Activated CD4-positive, alpha-beta T cell treated with anti-CD3 and anti-CD28 coated beads, Interleukin-2, Interleukin-4, amounts not matched to agents 100 ng/mL and 50 ng/mL, durations not matched to agents 16 hours and 8 hours (primary cell): ENCODE measurements around the gene TNIP1.

ENCODE experiments used
- DNase-seq: peaks from one replicate; pipeline ENCODE4 v3.0.0-alpha.2; 2020; ENCODE audit warnings: low spot score

TNIP1 gene

DNA sequence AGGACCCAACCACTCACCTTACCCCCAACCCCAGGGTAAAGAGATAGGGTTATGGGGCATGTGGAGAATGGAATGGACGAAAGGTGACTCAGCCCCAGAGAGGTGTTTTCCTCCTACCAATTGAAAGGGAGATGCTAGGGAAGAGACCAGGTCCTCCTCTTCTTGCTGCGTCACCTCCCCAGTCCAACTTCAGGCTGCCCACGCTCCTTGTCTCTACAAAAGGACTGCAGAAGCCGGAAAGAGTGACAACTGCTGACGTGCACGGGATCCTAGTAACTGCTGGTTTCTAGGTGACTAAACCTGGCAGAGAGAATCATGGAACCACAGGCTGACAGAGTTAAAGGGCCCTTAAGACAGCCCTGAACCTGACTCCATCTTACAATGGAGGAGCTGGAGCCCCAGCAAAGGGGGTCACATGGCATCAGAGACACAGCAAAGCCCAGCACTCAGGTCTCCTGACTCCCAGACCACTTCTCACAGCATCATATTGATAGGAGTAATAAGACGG lies 58.3 kb downstream of the TNIP1 start:
- DNase-seq = no peak

GRCh38 chr5:151021746-151022145 lies 59.1 kb downstream of the TNIP1 start:
- DNase-seq = no peak

GRCh38 chr5:151020304-151021110 lies 60.3 kb downstream of the TNIP1 start, which contains the start of gene GPX3:
GPX3 (plus strand) TSS chr5:151020591; CDS start chr5:151020655, 64 bp downstream.
- no peak for DNase-seq

- no peak for DNase-seq
These were observed 61.5 kb downstream of the TNIP1 start for GRCh38 chr5:151019331-151019730.

DNA sequence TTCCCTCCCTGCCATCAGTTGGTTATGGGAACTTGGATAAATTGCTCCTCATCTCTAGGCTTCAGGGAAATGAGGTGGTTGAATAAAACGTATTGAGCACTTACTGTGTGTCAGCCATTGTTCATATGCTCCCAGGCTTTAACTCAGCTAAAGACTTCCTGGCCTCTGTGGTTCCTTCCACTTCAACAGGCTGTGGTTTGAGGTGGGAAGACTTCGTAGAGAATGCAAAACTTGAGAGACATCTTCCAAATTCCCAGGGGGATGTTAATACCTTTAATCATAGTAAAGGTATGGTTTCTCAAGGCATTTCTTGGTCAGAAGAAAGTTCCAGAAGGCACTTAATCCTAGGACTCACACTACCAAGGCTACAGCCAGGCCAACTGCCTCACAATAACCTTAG lies 62.0 kb downstream of the TNIP1 start:
- DNase-seq = no peak

GRCh38 chr5:151017897-151018296 lies 62.9 kb downstream of the TNIP1 start:
- DNase-seq = no peak

GRCh38 chr5:151016700-151017099 lies 64.1 kb downstream of the TNIP1 start:
- DNase-seq = no peak

- DNase-seq = no peak
These were observed 64.8 kb downstream of the TNIP1 start for GRCh38 chr5:151015974-151016587.

- DNase-seq = no peak
These were observed 66.0 kb downstream of the TNIP1 start for GRCh38 chr5:151014680-151015343.

GRCh38 chr5:151012862-151013261 lies 68.0 kb downstream of the TNIP1 start:
- no peak for DNase-seq

GRCh38 chr5:151008906-151009305 lies 71.9 kb downstream of the TNIP1 start:
- DNase-seq = no peak

DNA sequence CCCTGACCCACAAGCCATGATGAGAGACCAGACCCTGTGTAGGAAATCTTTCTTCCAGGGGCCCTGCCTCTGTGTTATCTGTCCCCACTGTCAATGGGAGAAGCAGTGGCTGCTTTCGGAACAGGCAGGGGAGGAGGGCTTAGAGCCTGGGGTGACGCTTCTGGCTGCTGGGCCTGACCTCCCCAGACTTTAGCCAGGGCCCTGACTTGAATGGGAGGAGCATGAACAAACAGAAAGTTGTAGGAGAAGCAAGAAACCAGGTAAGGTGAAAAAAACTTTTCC lies 72.7 kb downstream of the TNIP1 start:
- DNase-seq = no peak

GRCh38 chr5:151007430-151008209 lies 73.2 kb downstream of the TNIP1 start:
- DNase-seq = no peak

DNA sequence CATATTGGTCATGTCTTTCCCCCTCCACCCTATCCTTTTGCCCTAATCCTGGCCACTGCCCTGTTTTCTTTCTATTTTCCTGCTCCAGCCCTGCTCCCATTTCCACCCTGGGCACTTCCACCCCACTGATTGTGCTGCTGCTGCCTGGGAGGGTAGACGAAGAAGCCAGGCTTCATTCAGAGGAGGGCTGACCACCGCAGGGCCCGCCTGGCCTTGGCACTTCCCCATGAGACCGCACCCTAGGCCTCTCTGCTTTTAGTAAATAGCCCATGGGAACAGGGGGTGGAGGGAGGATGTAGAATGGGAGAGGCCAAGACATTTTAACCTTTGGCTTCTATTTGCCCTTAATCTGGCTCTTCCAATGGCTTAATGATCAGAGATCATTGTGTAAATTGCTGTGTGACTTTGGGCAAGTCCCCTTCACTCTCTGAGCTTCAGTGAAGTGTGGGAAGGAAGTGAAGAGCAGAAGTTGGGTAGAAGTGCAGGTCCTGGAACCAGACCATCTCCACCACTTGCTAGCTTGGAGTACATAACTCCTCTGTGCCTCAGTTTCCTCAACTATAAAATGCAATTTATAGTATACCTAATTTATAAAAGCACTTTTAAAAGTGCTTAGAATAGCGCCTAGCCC lies 74.0 kb downstream of the TNIP1 start:
- DNase-seq = no peak

DNA sequence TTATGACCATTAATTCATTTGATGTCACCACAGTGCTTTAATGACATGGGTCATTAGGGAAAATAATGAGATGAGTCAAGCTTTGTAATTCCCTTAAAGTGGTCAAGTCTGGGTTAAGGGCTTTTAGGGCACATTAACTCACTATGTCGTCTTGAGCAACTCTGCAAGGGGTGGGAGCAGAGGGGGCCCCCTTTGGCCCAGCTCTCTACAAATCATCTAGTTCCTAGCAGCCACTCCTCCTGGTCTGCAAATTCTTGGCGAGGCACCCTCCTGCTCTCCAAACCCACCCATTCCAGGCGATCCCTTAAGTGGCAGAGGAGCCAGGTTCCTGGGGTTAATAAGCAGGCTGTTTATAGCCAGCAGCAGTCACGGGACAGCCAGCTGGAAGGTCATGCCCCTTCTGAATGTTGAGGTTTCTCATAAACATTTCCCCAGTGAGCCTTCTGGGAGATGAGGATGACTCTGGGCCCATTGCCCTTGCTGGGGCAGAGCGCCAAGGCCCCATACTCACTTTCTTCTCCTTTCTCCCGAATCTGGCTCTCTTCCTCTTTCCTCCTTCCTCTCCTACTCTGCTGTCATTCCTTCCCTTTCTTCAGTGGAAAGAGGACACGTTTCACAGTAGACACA lies 74.8 kb downstream of the TNIP1 start:
- no peak for DNase-seq

GRCh38 chr5:151005187-151005949 lies 75.5 kb downstream of the TNIP1 start:
- no peak for DNase-seq

DNA sequence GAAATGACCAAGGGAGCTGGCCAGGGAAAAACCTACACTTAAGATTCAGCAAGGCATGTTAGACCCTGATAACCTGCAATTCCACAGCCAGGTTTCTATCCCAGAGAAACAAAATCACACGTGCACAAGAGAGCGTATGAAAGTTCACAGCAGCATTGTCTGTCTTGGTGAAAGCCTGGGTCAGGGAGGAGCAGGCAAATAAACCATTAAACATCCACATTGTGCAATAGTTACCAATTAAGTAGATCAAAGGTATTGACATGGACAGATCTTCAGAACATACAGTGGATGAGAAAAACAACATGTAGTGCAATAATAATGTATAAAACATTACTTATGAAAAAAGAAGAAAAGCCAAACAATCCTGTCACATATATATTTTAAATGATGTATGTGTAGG lies 76.3 kb downstream of the TNIP1 start:
- DNase-seq = no peak

DNA sequence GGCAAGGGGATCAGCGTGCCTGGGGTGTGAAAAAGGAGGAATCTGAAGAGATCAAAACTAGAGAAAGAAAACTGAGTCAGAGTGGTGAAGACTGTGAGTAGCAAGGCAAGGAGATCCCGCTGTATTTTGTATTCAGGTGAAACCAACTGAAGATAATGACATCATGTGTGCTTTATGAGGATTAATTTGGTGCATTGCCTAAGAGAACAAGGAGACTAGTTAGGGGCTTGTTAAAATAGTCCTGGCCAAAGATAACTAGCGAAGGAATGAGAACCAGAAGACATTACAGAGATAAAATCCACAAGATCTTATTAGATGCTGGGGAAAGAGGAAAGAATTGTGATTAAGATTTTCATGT lies 77.4 kb downstream of the TNIP1 start:
- no peak for DNase-seq

- DNase-seq = no peak
These were observed 77.9 kb downstream of the TNIP1 start for GRCh38 chr5:151002681-151003502.

- DNase-seq = no peak
These were observed 78.6 kb downstream of the TNIP1 start for GRCh38 chr5:151002250-151002649.
